Heart left ventricle (tissue), 13 donors: ENCODE results near the gene EHD4.

ENCODE experiments used
- CTCF ChIP-seq, 12 donors: fragments of 200-600 bp; sonication (generic) in 4 of 12; IDR thresholded peaks; one replicate each; pipeline versions ENCODE4 v1.5.0 to v1.8.0; 2018 to 2022; ENCODE audit warnings: antibody characterized with exemption in 12 of 12, mild to moderate bottlenecking in 5 of 12
- POLR2A ChIP-seq, 2 donors: fragments of 450-650 bp; IDR thresholded peaks; one replicate each; pipeline ENCODE4 v1.6.1; 2017; ENCODE audit warnings: antibody characterized with exemption in 2 of 2, mild to moderate bottlenecking in 2 of 2, moderate library complexity in 2 of 2
- donor health status: ischemic (EF 13 %, LVEDD 7.1; RV severe dilation, severe dysfunction).
- donor health status: DM: no; HTN: yes; CAD: no.
- donor health status: DM: no; HTN: no; CAD: no.
- donor health status: ischemic (EF 25% LVEDD 6.9; RV normal size, moderate dysfunction).
- donor health status: ischemic (EF 25% LVEDD 5.7; RV mildly dilated, moderate dysfunction).
- donor health status: ischemic (EF 35%, LVEDD 5.7; RV mildly dilated, moderate dysfunction).
- donor health status: nonischemic (EF 11% LVEDD 7.7; RV severe dilation, severe dysfunction).
- donor health status: DM: yes; HTN: yes; CAD: no.
- donor health status: PGD.
- donor health status: ischemic (EF 29% LVEDD 5.4; RV normal size, mild dysfunction).
- donor health status: nonischemic (EF 23%, LVEDD 6.1; RV moderate dilation, normal function).

- TF ChIP-seq CTCF (IDR thresholded peaks at IDR 0.05) (no peak), POLR2A (IDR thresholded peaks at IDR 0.05) (no peak)
Measured at GRCh38 chr15:41985236-41986160, 13.1 kb upstream of the EHD4 start.
